ENCODE data around the gene GPN2. TPM values are rescaled to one million over a fixed set of nuclear protein-coding genes. Genes with fewer than 3 reads are reported as not detected.
"Not testable (repeated sequence)": the region's sequence is repeated elsewhere in the genome, so short reads cannot be mapped to it uniquely, and the experiment has no call there.

The GPN2 gene
- polyA plus RNA-seq, 1 donor, result 19.1 TPM

DNA sequence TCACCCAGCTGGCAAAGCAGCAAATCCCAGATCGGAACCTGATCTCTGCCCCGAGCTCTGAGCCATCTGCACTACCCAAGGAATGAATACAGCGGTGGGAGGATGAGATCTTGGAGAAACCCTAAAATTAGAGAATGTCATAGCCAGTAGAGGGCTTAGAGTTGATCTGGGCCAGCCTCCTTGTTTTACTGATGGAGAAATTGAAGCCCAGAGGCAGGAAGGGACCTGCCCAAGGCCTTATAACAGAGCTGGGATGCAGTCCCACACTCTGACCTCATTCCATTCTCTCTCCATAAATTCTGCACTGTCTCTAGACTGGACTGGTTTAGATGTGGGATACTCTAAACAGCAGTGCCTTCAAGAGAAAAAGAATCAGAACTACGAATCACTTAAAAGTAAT lies 31.9 kb downstream of the GPN2 start:
- no peak for DNase-seq (ENCODE audit: low read depth)

DNA sequence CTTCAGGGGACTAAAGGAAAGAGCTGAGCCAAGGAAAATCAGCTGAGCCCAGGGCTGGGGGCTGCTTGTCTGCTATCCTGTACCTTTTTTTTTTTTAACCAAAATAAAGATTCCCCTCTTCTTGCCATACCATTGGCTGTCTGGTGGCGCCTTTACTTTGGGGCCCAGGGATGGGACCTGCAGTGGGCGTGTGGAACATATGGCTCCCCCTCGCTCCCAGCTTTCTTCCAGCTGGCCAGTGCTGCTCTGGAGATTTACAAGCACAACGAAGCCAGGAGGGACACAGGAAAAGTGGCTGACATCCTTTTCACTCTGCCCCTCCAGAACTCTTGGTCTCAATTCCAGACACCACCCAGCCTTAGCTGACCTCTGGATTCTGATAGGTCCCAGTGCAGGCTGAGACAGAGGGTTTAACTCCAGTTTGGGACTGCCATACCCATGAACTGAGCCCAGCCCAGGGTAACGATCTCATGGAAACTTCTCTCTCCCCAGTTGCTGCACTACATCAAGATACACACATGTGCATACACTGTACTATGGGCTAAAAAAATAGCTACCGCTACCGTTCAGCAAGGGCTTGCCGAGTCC lies 32.5 kb downstream of the GPN2 start:
- DNase-seq (ENCODE audit: low read depth), result no peak

- DNase-seq (ENCODE audit: low read depth), result no peak
These were observed 33.2 kb downstream of the GPN2 start for GRCh38 chr1:26856604-26857469.

DNA sequence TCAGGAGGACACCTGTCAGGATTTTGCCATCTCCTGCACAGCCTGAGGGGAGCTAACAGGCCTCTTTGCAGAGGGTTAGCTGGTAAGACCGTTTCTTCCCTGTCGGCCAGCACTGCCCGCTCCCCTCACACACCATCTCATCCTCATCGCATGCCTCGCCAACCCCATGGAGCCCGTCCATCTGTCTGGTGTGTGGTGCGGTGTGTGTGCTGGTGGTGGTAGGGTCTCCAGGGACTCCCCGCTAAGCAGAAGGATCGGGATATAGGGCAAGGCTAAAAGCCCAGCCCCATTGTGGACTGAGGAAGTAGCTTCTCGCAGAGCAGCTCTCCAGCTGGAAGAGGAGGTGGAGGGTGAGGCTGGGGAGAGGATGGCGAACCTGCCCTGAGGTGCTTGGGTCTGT lies 33.9 kb downstream of the GPN2 start:
- DNase-seq (ENCODE audit: low read depth), result no peak

DNA sequence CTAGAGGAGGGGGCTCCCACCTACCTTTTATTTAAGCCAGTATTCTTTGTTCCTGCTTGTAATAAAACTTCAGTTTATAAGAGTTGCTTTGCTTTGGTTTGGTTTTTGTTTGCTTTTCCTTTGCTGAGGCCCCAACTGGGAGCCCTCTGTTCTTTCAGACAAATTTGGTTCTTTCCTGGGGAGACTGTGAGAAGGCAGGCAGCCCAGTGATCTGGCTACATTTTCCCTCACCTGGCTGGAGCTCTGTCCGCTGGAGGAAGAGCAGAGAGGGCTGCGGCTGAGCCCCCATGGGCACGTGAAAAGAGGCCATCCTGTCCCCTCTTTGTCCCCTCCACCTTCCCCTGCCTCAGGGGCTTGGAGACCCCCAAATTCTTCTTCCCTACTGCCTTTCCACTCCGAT lies 34.4 kb downstream of the GPN2 start:
- DNase-seq (ENCODE audit: low read depth), result no peak

GRCh38 chr1:26854906-26855305 lies 35.2 kb downstream of the GPN2 start:
- DNase-seq (ENCODE audit: low read depth), result no peak

GRCh38 chr1:26853600-26853999 lies 36.5 kb downstream of the GPN2 start:
- no peak for DNase-seq (ENCODE audit: low read depth)

DNA sequence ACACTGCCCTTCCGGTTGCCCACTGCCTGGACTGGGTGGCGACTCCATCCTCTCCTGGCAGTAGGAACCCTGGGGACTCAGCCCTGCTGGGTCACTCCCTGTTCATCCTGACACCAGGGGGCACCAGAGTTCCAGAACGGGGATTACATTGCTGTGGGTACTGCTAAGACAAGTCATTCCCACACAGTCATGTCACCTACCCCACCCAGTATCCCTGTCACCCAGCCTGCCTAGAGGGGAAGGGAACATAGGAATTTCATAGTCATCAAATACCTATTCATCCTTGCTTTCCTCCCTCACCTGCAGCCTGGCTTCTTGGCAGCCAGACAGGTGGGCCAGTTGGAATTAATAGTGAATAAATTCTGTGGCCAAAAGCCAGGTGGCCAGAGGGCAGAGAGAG lies 36.9 kb downstream of the GPN2 start:
- DNase-seq (ENCODE audit: low read depth), result no peak

GRCh38 chr1:26852701-26853100 lies 37.4 kb downstream of the GPN2 start:
- no peak for DNase-seq (ENCODE audit: low read depth)

- DNase-seq (ENCODE audit: low read depth), result no peak
These were observed 38.9 kb downstream of the GPN2 start for GRCh38 chr1:26851106-26851684.

GRCh38 chr1:26848941-26849774 lies 40.9 kb downstream of the GPN2 start:
- no peak for DNase-seq (ENCODE audit: low read depth)

DNA sequence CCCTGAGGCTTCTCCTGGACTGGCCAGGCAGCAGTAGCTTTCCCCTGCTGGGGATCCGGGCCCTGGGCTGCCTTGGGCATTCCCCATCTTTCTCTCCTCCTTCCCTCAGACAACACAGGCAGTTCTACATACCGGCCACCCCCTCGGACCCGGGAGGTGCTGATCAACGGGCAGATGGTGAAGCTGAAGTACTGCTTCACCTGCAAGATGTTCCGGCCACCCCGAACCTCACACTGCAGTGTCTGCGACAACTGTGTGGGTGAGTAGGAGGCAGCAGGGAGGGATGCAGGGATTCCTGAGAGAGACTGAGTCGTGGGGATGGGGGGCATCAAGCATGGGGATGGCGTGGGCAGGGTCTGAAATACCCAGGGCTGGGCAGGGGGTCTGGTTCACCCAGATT lies 41.6 kb downstream of the GPN2 start:
- DNase-seq (ENCODE audit: low read depth), result no peak

DNA sequence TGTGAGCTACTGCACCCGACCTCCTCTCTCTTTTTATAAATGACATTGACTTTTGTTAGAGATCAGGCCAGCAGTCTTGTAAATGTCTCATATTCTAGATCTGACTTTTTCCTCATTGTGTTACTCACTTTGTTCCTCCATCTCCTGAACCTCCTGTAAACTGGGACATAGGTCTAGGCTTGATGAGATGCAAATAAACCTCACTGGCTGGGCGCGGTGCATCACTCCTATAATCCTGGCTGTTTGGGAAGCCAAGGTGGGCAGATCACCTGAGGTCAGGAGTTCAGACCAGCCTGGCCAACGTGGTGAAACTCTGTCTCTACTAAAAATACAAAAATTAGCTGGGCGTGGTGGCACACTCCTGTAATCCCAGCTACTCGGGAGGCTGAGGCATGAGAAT lies 42.3 kb downstream of the GPN2 start:
- not testable (repeated sequence) for DNase-seq (ENCODE audit: low read depth)

DNA sequence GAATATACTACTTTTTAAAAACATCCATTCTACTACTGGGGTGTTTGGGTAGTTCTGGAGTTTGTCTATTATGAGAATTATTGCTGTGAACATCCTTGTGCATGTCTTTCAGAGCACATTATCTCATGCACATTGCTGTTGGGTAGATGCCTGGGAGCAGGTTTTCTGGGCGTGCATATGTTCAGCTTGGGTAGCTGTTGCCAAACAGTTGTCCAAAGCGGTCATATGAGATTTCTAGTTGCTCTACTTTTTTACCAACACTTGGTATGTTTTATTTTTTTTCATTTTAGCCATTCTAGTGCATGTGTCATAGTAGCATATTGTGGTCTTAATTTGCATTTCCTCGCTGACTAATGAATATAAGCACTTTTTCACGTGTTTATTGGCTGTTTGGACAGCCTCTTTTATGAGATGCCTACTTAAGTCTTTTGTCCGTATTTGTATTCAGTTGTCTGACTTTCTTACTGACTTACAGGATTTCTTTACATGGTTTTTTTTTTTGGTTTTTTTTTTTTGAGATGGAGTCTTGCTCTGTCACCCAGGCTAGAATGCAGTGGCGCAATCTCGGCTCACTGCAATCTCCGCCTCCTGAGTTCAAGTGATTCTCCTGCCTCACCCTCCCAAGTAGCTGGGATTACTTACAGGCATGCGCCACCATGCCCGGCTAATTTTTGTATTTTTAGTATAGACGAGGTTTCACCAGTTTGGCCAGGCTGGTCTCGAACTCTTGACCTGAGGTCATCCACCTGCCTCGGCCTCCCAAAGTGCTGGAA lies 45.5 kb downstream of the GPN2 start:
- no peak for DNase-seq (ENCODE audit: low read depth)

- no peak for DNase-seq (ENCODE audit: low read depth)
These were observed 50.3 kb downstream of the GPN2 start for GRCh38 chr1:26839779-26840178.

DNA sequence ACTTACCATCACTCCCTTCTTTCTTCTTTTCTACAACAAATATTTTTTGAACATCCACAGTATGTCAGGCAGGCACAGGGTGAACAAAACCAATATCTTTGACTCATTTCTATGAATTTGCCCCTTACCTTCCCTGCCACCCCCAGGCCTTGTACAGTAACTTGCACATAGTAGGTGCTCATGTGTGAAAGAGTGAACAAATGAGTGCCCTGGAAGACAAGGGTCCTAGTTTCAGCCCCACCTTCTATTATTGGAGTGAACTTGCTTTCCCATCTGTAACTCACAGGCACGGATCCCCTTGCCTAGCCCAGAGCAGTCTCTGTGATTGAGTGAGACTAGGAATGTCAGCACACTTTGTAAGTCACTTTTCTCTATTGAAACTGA lies 50.8 kb downstream of the GPN2 start:
- no peak for DNase-seq (ENCODE audit: low read depth)

DNA sequence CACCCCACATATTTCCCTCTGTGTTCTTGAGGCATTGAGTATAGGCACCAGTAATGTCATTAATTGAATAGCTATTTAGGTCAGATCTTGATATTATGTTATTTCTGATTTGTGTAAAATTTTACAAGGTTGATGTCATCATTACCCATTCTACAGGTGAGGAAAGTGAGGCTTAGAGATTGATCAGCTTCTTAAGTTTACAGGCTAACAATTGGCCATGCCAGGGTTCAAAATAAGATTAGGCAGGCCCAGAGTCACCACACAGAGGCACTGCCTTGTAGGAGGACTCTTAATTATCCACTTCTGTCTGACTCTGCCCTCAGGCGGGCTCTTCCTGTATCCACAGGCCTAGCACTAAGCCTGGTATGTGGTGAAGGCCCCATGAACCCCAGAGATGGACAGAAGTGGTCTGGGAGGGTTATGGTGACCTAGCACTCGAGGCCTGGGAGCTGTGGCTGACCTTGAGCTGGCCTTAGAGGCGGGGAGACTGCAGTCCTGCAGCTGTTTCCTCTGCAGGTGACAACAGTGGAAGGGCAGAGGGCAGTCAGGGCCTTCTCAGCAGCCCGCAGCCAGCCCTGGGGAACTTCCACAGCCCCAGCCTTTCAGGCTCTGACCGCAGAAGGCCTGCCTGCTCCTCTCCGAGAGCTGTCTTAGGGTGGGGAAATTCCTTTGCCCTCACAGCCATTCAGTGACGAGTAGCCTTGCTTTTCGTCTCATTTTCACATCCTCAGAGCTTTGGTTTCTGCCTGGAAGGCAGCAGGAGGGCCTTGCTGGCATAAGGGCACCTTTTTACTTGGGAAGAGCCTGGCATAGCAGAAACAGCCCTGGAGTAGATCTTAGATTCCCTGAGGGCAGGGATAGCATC lies 51.4 kb downstream of the GPN2 start:
- DNase-seq (ENCODE audit: low read depth), result no peak

DNA sequence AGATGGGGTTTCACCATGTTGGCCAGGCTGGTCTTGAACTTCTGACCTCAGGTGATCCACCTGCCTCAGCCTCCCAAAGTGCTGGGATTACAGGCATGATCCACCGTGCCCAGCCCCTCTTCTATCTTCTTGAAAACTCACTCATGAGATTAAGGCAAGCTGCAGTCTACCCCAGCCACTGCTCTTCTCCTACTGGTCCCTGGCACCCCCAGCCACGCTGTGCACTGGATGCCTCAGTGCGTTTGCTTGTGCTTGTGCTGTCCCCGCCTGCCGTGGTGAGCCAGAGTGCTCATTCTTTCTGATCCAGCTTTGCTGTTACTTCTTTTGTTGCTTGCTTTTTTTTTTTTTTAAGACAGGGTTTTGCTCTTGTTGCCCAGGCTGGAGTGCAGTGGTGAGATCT lies 52.4 kb downstream of the GPN2 start:
- not testable (repeated sequence) for DNase-seq (ENCODE audit: low read depth)

DNA sequence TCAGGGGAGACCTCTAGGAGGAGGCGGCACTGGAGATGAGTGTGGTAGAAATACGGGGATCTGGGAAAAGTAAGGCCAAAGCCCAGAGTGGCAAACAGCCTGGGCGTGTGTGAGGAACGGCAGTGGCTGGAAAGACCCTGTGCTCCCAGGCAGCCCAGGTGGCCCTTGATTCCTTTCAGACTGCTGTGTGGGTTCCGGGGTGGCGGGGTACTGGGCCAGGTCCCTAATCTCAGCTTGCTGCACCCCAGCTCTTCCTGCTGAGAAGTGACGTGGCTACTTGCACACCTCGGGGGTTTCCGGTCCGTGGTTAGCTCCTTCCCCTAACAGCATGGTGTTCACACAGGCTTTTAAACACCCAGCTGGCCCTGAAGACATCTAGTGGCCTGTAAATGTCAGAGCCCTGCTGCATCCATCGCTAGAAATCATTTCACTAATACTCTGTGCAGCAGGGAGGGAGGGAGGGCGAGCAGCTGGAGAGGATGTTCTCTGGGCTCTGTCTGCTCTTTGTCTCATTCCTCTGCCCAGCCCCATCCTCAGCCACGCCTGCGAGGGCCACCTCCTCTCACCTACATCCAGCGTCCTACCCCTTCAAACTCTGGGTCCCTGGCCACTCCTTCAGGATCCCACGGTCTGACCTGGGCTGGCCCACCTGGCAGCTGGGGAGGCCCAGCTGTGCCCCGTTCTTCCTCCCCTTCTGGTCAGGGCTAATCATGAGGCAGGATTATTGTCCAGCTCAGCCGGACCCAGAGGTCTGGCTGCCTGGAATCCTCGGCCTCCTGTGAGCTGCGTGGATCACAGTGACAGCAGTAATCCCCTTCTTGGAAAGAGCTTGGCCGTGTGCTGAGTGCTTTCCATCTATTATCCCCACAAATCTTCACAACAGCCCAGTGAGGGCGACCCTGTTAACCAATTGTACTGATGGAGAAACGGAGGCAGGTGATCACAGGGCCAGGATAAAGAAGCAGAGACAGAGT lies 56.4 kb downstream of the GPN2 start:
- DNase-seq (ENCODE audit: low read depth), result no peak
